HL-60/S4 treated with retinoic acid at 250 ng/mL for 4 days and 3 days (cell line): ENCODE results near the gene PDE4B.
"Not testable (repeated sequence)": the region's sequence is repeated elsewhere in the genome, so short reads cannot be mapped to it uniquely, and the experiment has no call there.

Source experiments
- in situ Hi-C: fragments of 300-500 bp; cut with MboI; formaldehyde crosslinking; loops from 2 replicates; pipeline ENCODE4 v1.7.0; 2022; ENCODE audit warnings: low sequenced_read_pairs

PDE4B gene

GRCh38 chr1:65986146-65986545 is 193.5 kb downstream of the PDE4B start:
- in situ Hi-C loops: no loop called here

GRCh38 chr1:65990161-65990560 is 197.5 kb downstream of the PDE4B start:
- in situ Hi-C loops: no loop called here

- in situ Hi-C loops: no loop called here
Observed at GRCh38 chr1:65991694-65992093, 199.0 kb downstream of the PDE4B start.

- in situ Hi-C loops: no loop called here
Observed at GRCh38 chr1:65992165-65992821, 199.6 kb downstream of the PDE4B start.

- in situ Hi-C loops: no loop called here
Observed at GRCh38 chr1:65992831-65993271, 200.2 kb downstream of the PDE4B start.

GRCh38 chr1:65994223-65994622 is 201.5 kb downstream of the PDE4B start:
- in situ Hi-C loops: no loop called here

GRCh38 chr1:65995336-65995735 is 202.6 kb downstream of the PDE4B start:
- in situ Hi-C loops: no loop called here

- in situ Hi-C loops: no loop called here
Observed at GRCh38 chr1:65995928-65996327, 203.2 kb downstream of the PDE4B start.

GRCh38 chr1:65997693-65998092 is 205.0 kb downstream of the PDE4B start:
- in situ Hi-C loops: no loop called here

GRCh38 chr1:65998763-65999583 is 206.3 kb downstream of the PDE4B start:
- in situ Hi-C loops: no loop called here

- in situ Hi-C loops: no loop called here
Observed at GRCh38 chr1:66000033-66000637, 207.4 kb downstream of the PDE4B start.

GRCh38 chr1:66003690-66004089 is 211.0 kb downstream of the PDE4B start:
- in situ Hi-C loops: no loop called here

- in situ Hi-C loops: not testable (repeated sequence)
Observed at GRCh38 chr1:66006534-66006933, 213.8 kb downstream of the PDE4B start.

GRCh38 chr1:66012106-66012784 is 219.6 kb downstream of the PDE4B start:
- in situ Hi-C loops: no loop called here

GRCh38 chr1:66013371-66013770 is 220.7 kb downstream of the PDE4B start:
- in situ Hi-C loops: no loop called here

- in situ Hi-C loops: no loop called here
Observed at GRCh38 chr1:66022904-66023620, 230.4 kb downstream of the PDE4B start.

GRCh38 chr1:66025188-66025587 is 232.5 kb downstream of the PDE4B start:
- in situ Hi-C loops: no loop called here

GRCh38 chr1:66028035-66028434 is 235.3 kb downstream of the PDE4B start:
- in situ Hi-C loops: no loop called here

- in situ Hi-C loops: no loop called here
Observed at GRCh38 chr1:66033781-66034180, 241.1 kb downstream of the PDE4B start.

GRCh38 chr1:66035616-66036245 is 243.0 kb downstream of the PDE4B start:
- in situ Hi-C loops: no loop called here
